ENCODE results near the gene RREB1.

The RREB1 gene

GRCh38 chr6:7110092-7110792 is 2.5 kb downstream of the RREB1 start:
- WGBS, 2 experiments, result 52 to 60% methylated on average over 4 to 6 of the region's 6 CpGs
- Histone ChIP-seq H3K27me3 (ENCODE audit: control insufficient read depth, insufficient read depth, low read length, poor library complexity, severe bottlenecking) (peaks cover 54% of the 10 kb centered on the region), H3K4me1 (ENCODE audit: control insufficient read depth, insufficient read depth, low read length) (peaks cover 16% of the 10 kb centered on the region), H3K4me3 (ENCODE audit: insufficient read depth, low read depth, low read length) (no peak overlapping the region), H3K27ac (ENCODE audit: insufficient read depth, low read depth, low read length, poor library complexity, severe bottlenecking) (no peak overlapping the region), H3K9me3 (ENCODE audit: control insufficient read depth, low read length) (no peaks in the 10 kb centered on the region), H3K36me3 (ENCODE audit: control insufficient read depth, insufficient read depth, low read length) (no peaks in the 10 kb centered on the region)

GRCh38 chr6:7111095-7111690 is 3.4 kb downstream of the RREB1 start:
- Histone ChIP-seq H3K9me3 (ENCODE audit: control insufficient read depth, low read length) (no peaks in the 10 kb centered on the region), H3K36me3 (ENCODE audit: control insufficient read depth, insufficient read depth, low read length) (no peaks in the 10 kb centered on the region), H3K4me3 (ENCODE audit: insufficient read depth, low read depth, low read length) (no peak overlapping the region), H3K27ac (ENCODE audit: insufficient read depth, low read depth, low read length, poor library complexity, severe bottlenecking) (no peak overlapping the region), H3K27me3 (ENCODE audit: control insufficient read depth, insufficient read depth, low read length, poor library complexity, severe bottlenecking) (peaks cover 54% of the 10 kb centered on the region), H3K4me1 (ENCODE audit: control insufficient read depth, insufficient read depth, low read length) (peaks cover 16% of the 10 kb centered on the region)
- 80 to 82% methylated on average over 4 of the region's 4 CpGs for WGBS, 2 experiments

GRCh38 chr6:7112171-7112570 is 4.4 kb downstream of the RREB1 start:
- Histone ChIP-seq H3K4me1 (ENCODE audit: control insufficient read depth, insufficient read depth, low read length) (peaks cover 16% of the 10 kb centered on the region), H3K4me3 (ENCODE audit: insufficient read depth, low read depth, low read length) (no peak overlapping the region), H3K9me3 (ENCODE audit: control insufficient read depth, low read length) (no peaks in the 10 kb centered on the region), H3K36me3 (ENCODE audit: control insufficient read depth, insufficient read depth, low read length) (no peaks in the 10 kb centered on the region), H3K27me3 (ENCODE audit: control insufficient read depth, insufficient read depth, low read length, poor library complexity, severe bottlenecking) (peaks cover 51% of the 10 kb centered on the region), H3K27ac (ENCODE audit: insufficient read depth, low read depth, low read length, poor library complexity, severe bottlenecking) (no peak overlapping the region)

GRCh38 chr6:7112741-7113313 is 5.1 kb downstream of the RREB1 start:
- Histone ChIP-seq H3K27me3 (ENCODE audit: control insufficient read depth, insufficient read depth, low read length, poor library complexity, severe bottlenecking) (peaks cover 49% of the 10 kb centered on the region), H3K27ac (ENCODE audit: insufficient read depth, low read depth, low read length, poor library complexity, severe bottlenecking) (no peak overlapping the region), H3K9me3 (ENCODE audit: control insufficient read depth, low read length) (no peaks in the 10 kb centered on the region), H3K36me3 (ENCODE audit: control insufficient read depth, insufficient read depth, low read length) (no peaks in the 10 kb centered on the region), H3K4me1 (ENCODE audit: control insufficient read depth, insufficient read depth, low read length) (peaks cover 16% of the 10 kb centered on the region), H3K4me3 (ENCODE audit: insufficient read depth, low read depth, low read length) (no peak overlapping the region)
- WGBS, 2 experiments, result 9 to 10% methylated on average over 15 of the region's 15 CpGs

GRCh38 chr6:7114744-7115458 is 7.1 kb downstream of the RREB1 start:
- Histone ChIP-seq H3K27me3 (ENCODE audit: control insufficient read depth, insufficient read depth, low read length, poor library complexity, severe bottlenecking) (peaks cover 40% of the 10 kb centered on the region), H3K9me3 (ENCODE audit: control insufficient read depth, low read length) (no peaks in the 10 kb centered on the region), H3K4me1 (ENCODE audit: control insufficient read depth, insufficient read depth, low read length) (peaks cover 16% of the 10 kb centered on the region), H3K36me3 (ENCODE audit: control insufficient read depth, insufficient read depth, low read length) (no peaks in the 10 kb centered on the region), H3K27ac (ENCODE audit: insufficient read depth, low read depth, low read length, poor library complexity, severe bottlenecking) (no peak overlapping the region), H3K4me3 (ENCODE audit: insufficient read depth, low read depth, low read length) (no peak overlapping the region)
- 84 to 89% methylated on average over 9 of the region's 9 CpGs for WGBS, 2 experiments

GRCh38 chr6:7115543-7116231 is 7.9 kb downstream of the RREB1 start:
- Histone ChIP-seq H3K9me3 (ENCODE audit: control insufficient read depth, low read length) (no peaks in the 10 kb centered on the region), H3K4me1 (ENCODE audit: control insufficient read depth, insufficient read depth, low read length) (peaks cover 12% of the 10 kb centered on the region), H3K27me3 (ENCODE audit: control insufficient read depth, insufficient read depth, low read length, poor library complexity, severe bottlenecking) (peaks cover 32% of the 10 kb centered on the region), H3K36me3 (ENCODE audit: control insufficient read depth, insufficient read depth, low read length) (no peaks in the 10 kb centered on the region), H3K27ac (ENCODE audit: insufficient read depth, low read depth, low read length, poor library complexity, severe bottlenecking) (no peak overlapping the region), H3K4me3 (ENCODE audit: insufficient read depth, low read depth, low read length) (no peak overlapping the region)
- WGBS, 2 experiments, result 88 to 92% methylated on average over 15 of the region's 15 CpGs

- Histone ChIP-seq H3K4me1 (ENCODE audit: control insufficient read depth, insufficient read depth, low read length) (peaks cover 2% of the 10 kb centered on the region), H3K27ac (ENCODE audit: insufficient read depth, low read depth, low read length, poor library complexity, severe bottlenecking) (no peak overlapping the region), H3K4me3 (ENCODE audit: insufficient read depth, low read depth, low read length) (no peak overlapping the region), H3K27me3 (ENCODE audit: control insufficient read depth, insufficient read depth, low read length, poor library complexity, severe bottlenecking) (no peaks in the 10 kb centered on the region), H3K36me3 (ENCODE audit: control insufficient read depth, insufficient read depth, low read length) (no peaks in the 10 kb centered on the region), H3K9me3 (ENCODE audit: control insufficient read depth, low read length) (no peaks in the 10 kb centered on the region)
- 76 to 77% methylated on average over 12 of the region's 12 CpGs for WGBS, 2 experiments
Observed at GRCh38 chr6:7119272-7119801, 11.6 kb downstream of the RREB1 start.

GRCh38 chr6:7121700-7122241 is 14.0 kb downstream of the RREB1 start:
- WGBS, 2 experiments, result 88 to 89% methylated on average over 7 of the region's 7 CpGs
- Histone ChIP-seq H3K36me3 (ENCODE audit: control insufficient read depth, insufficient read depth, low read length) (no peaks in the 10 kb centered on the region), H3K4me1 (ENCODE audit: control insufficient read depth, insufficient read depth, low read length) (peaks cover 11% of the 10 kb centered on the region), H3K27me3 (ENCODE audit: control insufficient read depth, insufficient read depth, low read length, poor library complexity, severe bottlenecking) (no peaks in the 10 kb centered on the region), H3K9me3 (ENCODE audit: control insufficient read depth, low read length) (no peaks in the 10 kb centered on the region), H3K4me3 (ENCODE audit: insufficient read depth, low read depth, low read length) (no peak overlapping the region), H3K27ac (ENCODE audit: insufficient read depth, low read depth, low read length, poor library complexity, severe bottlenecking) (no peak overlapping the region)

- Histone ChIP-seq H3K4me3 (ENCODE audit: insufficient read depth, low read depth, low read length) (no peak overlapping the region), H3K9me3 (ENCODE audit: control insufficient read depth, low read length) (no peaks in the 10 kb centered on the region), H3K4me1 (ENCODE audit: control insufficient read depth, insufficient read depth, low read length) (peaks cover 11% of the 10 kb centered on the region), H3K36me3 (ENCODE audit: control insufficient read depth, insufficient read depth, low read length) (no peaks in the 10 kb centered on the region), H3K27ac (ENCODE audit: insufficient read depth, low read depth, low read length, poor library complexity, severe bottlenecking) (no peak overlapping the region), H3K27me3 (ENCODE audit: control insufficient read depth, insufficient read depth, low read length, poor library complexity, severe bottlenecking) (no peaks in the 10 kb centered on the region)
- 97 to 99% methylated on average over 2 to 3 of the region's 3 CpGs for WGBS, 2 experiments
Observed at GRCh38 chr6:7122684-7123083, 14.9 kb downstream of the RREB1 start.

Measured in ectodermal cell (in vitro differentiated cells).